HEK293 (cell line): Measurements from ENCODE around the gene PRSS33.
A peak's percentile ranks its signal among the peaks of the same experiment; 100 is the strongest.

Experiments
- CTCF ChIA-PET: fragments of 350-600 bp; formaldehyde crosslinking; extraction: SDS; loops from one replicate; lab custom pipeline; 2021; ENCODE audit warnings: antibody characterized with exemption; lab: Yijun Ruan, JAX
- POLR2A ChIA-PET: fragments of 300-600 bp; formaldehyde crosslinking; extraction: SDS; loops from one replicate; lab custom pipeline; 2020; ENCODE audit warnings: antibody characterized with exemption, inconsistent platforms; lab: Yijun Ruan, JAX
- H3K27ac ChIP-seq: fragments of 200-500 bp; sonication (Bioruptor generic); 2 replicates; pipeline ENCODE4 v1.5.1; 2014; ENCODE audit warnings: low read depth, low read length, control low read depth, inconsistent platforms; ENCODE audit errors: extremely low read depth
- H3K36me3 ChIP-seq, 2 experiments: fragments of 200-500 bp in 1 of 2; sonication (Bioruptor generic) in 1 of 2; 1 replicate in 1 of 2; 2 replicates in 1 of 2; pipeline ENCODE4 v1.5.1; 2014 to 2017; ENCODE audit warnings: inconsistent platforms in 2 of 2, low read length in 2 of 2; ENCODE audit not compliant: control insufficient read depth in 2 of 2, insufficient read depth in 1 of 2
- H3K4me1 ChIP-seq: fragments of 200-500 bp; sonication (Bioruptor generic); 2 replicates; pipeline ENCODE4 v1.5.1; 2014; ENCODE audit warnings: mild to moderate bottlenecking, low read length, inconsistent platforms; ENCODE audit not compliant: control insufficient read depth, insufficient read depth
- H3K4me3 ChIP-seq: 2 replicates; pipeline ENCODE4 v1.5.1; 2011; ENCODE audit warnings: low read depth, mild to moderate bottlenecking, control low read depth, low read length, moderate library complexity
- H3K9me3 ChIP-seq: fragments of 200-500 bp; sonication (Bioruptor generic); 2 replicates; pipeline ENCODE4 v1.5.1; 2014; ENCODE audit warnings: low read depth, low read length, inconsistent platforms; ENCODE audit not compliant: control insufficient read depth, insufficient read depth
- FEZF1 ChIP-seq: fragments of 450-650 bp; formaldehyde crosslinking; IDR thresholded peaks from 2 replicates; pipeline ENCODE4 v1.5.1; 2016; ENCODE audit warnings: missing biosample characterization, missing genetic modification characterization
- GLIS2 ChIP-seq: fragments of 450-650 bp; formaldehyde crosslinking; IDR thresholded peaks from 2 replicates; pipeline ENCODE4 v1.5.1; 2016; ENCODE audit warnings: missing biosample characterization, missing genetic modification characterization
- ZBTB17 ChIP-seq: fragments of 450-650 bp; formaldehyde crosslinking; IDR thresholded peaks from 2 replicates; pipeline ENCODE4 v1.5.1; 2016; ENCODE audit warnings: missing biosample characterization, missing genetic modification characterization
- ZEB2 ChIP-seq: fragments of 450-650 bp; formaldehyde crosslinking; IDR thresholded peaks from 2 replicates; pipeline ENCODE4 v1.5.1; 2016; ENCODE audit warnings: missing biosample characterization, missing genetic modification characterization
- ZFP69B ChIP-seq: fragments of 450-650 bp; formaldehyde crosslinking; IDR thresholded peaks from 2 replicates; pipeline ENCODE4 v1.5.1; 2016; ENCODE audit warnings: missing biosample characterization, missing genetic modification characterization
- ZNF2 ChIP-seq: fragments of 450-650 bp; formaldehyde crosslinking; IDR thresholded peaks from 2 replicates; pipeline ENCODE4 v1.5.1; 2016; ENCODE audit warnings: missing biosample characterization, missing genetic modification characterization
- ZNF341 ChIP-seq: fragments of 450-650 bp; formaldehyde crosslinking; IDR thresholded peaks from 2 replicates; pipeline ENCODE4; 2016; ENCODE audit warnings: low read depth, missing biosample characterization, missing genetic modification characterization
- ZNF510 ChIP-seq: fragments of 450-650 bp; formaldehyde crosslinking; IDR thresholded peaks from 2 replicates; pipeline ENCODE4 v1.5.1; 2018; ENCODE audit warnings: mild to moderate bottlenecking, missing genetic modification characterization, missing biosample characterization; ENCODE audit not compliant: insufficient replicate concordance
- ZNF560 ChIP-seq: fragments of 450-650 bp; formaldehyde crosslinking; IDR thresholded peaks from 2 replicates; pipeline ENCODE4 v1.5.1; 2017; ENCODE audit warnings: missing biosample characterization, missing genetic modification characterization, borderline replicate concordance
- ZNF629 ChIP-seq: fragments of 450-650 bp; formaldehyde crosslinking; IDR thresholded peaks from 2 replicates; pipeline ENCODE4 v1.5.1; 2017; ENCODE audit warnings: missing biosample characterization, missing genetic modification characterization
- ZNF785 ChIP-seq: fragments of 450-650 bp; formaldehyde crosslinking; IDR thresholded peaks from 2 replicates; pipeline ENCODE4 v1.5.1; 2016; ENCODE audit warnings: missing biosample characterization, missing genetic modification characterization
- ZSCAN30 ChIP-seq: fragments of 450-650 bp; IDR thresholded peaks from 2 replicates; pipeline ENCODE4 v1.5.1; 2018; ENCODE audit warnings: missing biosample characterization, mild to moderate bottlenecking, missing genetic modification characterization, moderate library complexity
- TF ChIP-seq, protein P1 (sequence below): fragments of 450-650 bp; formaldehyde crosslinking; optimal IDR thresholded peaks from 2 replicates; pipeline ENCODE3; 2016; ENCODE audit warnings: missing biosample characterization, mild to moderate bottlenecking, missing genetic modification characterization
- TF ChIP-seq, protein P2 (sequence below): sonication (generic); formaldehyde crosslinking; IDR thresholded peaks from 2 replicates; pipeline ENCODE4 v1.8.1; 2022; ENCODE audit warnings: mild to moderate bottlenecking, moderate library complexity, missing genetic modification reagents
- TF ChIP-seq, protein P3 (sequence below): fragments of 450-650 bp; formaldehyde crosslinking; IDR thresholded peaks from 2 replicates; pipeline ENCODE4 v1.5.1; 2016; ENCODE audit warnings: missing biosample characterization, missing genetic modification characterization
- TF ChIP-seq, protein P4 (sequence below): fragments of 450-650 bp; formaldehyde crosslinking; IDR thresholded peaks from 2 replicates; pipeline ENCODE4 v1.5.1; 2016; ENCODE audit warnings: missing biosample characterization, missing genetic modification characterization
- TF ChIP-seq, protein P5 (sequence below): fragments of 450-650 bp; formaldehyde crosslinking; IDR thresholded peaks from 2 replicates; pipeline ENCODE4 v1.5.1; 2016; ENCODE audit warnings: missing biosample characterization, missing genetic modification characterization
- TF ChIP-seq, protein P6 (sequence below): fragments of 450-650 bp; formaldehyde crosslinking; IDR thresholded peaks from 2 replicates; pipeline ENCODE4 v1.5.1; 2016; ENCODE audit warnings: missing biosample characterization, missing genetic modification characterization

The PRSS33 gene

DNA sequence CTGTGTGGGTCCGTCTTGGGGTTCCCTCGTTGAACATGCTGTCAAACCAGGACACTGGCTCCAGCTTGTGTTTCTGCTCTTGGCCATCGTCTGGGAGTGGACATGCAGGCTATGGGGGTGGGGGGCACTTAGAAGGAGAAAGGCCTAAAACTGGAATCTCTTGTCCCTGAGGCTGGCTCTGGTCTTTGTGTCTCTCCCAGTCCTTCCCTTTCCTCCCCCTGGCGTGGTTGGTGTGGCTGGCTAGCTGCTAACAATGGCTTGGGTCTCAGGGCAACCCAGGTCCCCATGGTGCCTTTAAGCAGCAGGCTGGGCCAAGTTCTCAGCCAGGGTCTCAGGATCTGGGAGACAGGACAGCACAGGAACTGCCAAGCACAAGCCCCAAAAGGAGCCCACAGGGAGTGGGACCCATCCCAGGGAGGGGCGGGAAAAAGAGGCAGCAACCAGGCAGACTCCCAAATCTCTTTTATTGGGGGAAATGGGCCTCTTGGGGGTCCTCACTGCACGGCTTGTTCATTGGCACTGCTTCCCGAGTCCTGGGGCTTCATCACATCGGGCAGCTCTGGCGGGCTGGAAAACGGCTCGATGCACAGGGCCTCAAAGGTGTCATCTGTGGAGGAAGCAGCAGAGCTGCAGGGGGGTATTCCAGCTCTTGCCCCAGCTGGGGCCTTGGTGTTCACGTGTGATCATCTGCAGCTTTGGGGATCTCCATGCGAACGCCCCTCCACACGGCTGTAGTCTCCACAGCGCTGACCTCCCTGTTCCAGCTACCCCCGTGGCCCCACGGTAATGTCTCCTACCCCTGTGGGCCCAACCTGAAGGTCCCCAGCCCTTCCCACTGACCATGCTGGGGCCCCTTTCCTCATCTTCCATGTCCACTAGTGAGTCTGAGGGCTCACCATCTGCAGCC is 15.6 kb downstream of the PRSS33 start:
- Histone ChIP-seq H3K36me3 (peaks cover 14 to 92% of the 10 kb centered on the region in 2 experiments), H3K9me3 (no peaks in the 10 kb centered on the region), H3K27ac (no peak overlapping the region), H3K4me3 (no peak overlapping the region), H3K4me1 (no peaks in the 10 kb centered on the region; the same call in 1 of the 2 replicates)
- CTCF ChIA-PET: interaction anchor here (0.7 to 1.1 kb wide), 3 partner anchors 18 to 155 kb away, joined by 3 to 4 read pairs (median 3); no protein-coding TSS in a partner anchor
- TF ChIP-seq, protein P1, sequence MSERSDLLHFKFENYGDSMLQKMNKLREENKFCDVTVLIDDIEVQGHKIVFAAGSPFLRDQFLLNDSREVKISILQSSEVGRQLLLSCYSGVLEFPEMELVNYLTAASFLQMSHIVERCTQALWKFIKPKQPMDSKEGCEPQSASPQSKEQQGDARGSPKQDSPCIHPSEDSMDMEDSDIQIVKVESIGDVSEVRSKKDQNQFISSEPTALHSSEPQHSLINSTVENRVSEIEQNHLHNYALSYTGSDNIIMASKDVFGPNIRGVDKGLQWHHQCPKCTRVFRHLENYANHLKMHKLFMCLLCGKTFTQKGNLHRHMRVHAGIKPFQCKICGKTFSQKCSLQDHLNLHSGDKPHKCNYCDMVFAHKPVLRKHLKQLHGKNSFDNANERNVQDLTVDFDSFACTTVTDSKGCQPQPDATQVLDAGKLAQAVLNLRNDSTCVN (tag by site-specific recombination): no peak
- TF ChIP-seq ZNF2: peak; percentile 26; the same call in 1 of the 2 replicates
- no peak for TF ChIP-seq ZNF629 (tag by site-specific recombination)
- TF ChIP-seq, protein P2, sequence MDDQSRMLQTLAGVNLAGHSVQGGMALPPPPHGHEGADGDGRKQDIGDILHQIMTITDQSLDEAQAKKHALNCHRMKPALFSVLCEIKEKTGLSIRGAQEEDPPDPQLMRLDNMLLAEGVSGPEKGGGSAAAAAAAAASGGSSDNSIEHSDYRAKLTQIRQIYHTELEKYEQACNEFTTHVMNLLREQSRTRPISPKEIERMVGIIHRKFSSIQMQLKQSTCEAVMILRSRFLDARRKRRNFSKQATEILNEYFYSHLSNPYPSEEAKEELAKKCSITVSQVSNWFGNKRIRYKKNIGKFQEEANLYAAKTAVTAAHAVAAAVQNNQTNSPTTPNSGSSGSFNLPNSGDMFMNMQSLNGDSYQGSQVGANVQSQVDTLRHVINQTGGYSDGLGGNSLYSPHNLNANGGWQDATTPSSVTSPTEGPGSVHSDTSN: no peak
- TF ChIP-seq FEZF1 (tag by site-specific recombination): no peak
- TF ChIP-seq ZBTB17: no peak
- TF ChIP-seq, protein P3, sequence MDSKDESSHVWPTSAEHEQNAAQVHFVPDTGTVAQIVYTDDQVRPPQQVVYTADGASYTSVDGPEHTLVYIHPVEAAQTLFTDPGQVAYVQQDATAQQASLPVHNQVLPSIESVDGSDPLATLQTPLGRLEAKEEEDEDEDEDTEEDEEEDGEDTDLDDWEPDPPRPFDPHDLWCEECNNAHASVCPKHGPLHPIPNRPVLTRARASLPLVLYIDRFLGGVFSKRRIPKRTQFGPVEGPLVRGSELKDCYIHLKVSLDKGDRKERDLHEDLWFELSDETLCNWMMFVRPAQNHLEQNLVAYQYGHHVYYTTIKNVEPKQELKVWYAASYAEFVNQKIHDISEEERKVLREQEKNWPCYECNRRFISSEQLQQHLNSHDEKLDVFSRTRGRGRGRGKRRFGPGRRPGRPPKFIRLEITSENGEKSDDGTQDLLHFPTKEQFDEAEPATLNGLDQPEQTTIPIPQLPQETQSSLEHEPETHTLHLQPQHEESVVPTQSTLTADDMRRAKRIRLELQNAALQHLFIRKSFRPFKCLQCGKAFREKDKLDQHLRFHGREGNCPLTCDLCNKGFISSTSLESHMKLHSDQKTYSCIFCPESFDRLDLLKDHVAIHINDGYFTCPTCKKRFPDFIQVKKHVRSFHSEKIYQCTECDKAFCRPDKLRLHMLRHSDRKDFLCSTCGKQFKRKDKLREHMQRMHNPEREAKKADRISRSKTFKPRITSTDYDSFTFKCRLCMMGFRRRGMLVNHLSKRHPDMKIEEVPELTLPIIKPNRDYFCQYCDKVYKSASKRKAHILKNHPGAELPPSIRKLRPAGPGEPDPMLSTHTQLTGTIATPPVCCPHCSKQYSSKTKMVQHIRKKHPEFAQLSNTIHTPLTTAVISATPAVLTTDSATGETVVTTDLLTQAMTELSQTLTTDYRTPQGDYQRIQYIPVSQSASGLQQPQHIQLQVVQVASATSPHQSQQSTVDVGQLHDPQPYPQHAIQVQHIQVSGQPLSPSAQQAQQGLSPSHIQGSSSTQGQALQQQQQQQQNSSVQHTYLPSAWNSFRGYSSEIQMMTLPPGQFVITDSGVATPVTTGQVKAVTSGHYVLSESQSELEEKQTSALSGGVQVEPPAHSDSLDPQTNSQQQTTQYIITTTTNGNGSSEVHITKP (tag by site-specific recombination): 0 out of 2 replicates have a peak, but pooled peaks have one; percentile 9
- TF ChIP-seq ZNF785 (tag by site-specific recombination): no peak
- TF ChIP-seq, protein P4, sequence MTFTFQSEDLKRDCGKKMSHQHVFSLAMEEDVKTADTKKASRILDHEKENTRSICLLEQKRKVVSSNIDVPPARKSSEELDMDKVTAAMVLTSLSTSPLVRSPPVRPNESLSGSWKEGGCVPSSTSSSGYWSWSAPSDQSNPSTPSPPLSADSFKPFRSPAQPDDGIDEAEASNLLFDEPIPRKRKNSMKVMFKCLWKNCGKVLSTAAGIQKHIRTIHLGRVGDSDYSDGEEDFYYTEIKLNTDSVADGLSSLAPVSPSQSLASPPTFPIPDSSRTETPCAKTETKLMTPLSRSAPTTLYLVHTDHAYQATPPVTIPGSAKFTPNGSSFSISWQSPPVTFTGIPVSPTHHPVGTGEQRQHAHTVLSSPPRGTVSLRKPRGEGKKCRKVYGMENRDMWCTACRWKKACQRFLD (tag by site-specific recombination): no peak
- TF ChIP-seq GLIS2 (tag by site-specific recombination): peak; percentile 63
- peak; percentile 32; the same call in 1 of the 2 replicates for TF ChIP-seq ZNF341 (tag by site-specific recombination)
- no peak for TF ChIP-seq ZEB2 (tag by site-specific recombination)
- no peak for TF ChIP-seq ZSCAN30 (tag by site-specific recombination)
- TF ChIP-seq ZNF510: no peak
- TF ChIP-seq, protein P5, sequence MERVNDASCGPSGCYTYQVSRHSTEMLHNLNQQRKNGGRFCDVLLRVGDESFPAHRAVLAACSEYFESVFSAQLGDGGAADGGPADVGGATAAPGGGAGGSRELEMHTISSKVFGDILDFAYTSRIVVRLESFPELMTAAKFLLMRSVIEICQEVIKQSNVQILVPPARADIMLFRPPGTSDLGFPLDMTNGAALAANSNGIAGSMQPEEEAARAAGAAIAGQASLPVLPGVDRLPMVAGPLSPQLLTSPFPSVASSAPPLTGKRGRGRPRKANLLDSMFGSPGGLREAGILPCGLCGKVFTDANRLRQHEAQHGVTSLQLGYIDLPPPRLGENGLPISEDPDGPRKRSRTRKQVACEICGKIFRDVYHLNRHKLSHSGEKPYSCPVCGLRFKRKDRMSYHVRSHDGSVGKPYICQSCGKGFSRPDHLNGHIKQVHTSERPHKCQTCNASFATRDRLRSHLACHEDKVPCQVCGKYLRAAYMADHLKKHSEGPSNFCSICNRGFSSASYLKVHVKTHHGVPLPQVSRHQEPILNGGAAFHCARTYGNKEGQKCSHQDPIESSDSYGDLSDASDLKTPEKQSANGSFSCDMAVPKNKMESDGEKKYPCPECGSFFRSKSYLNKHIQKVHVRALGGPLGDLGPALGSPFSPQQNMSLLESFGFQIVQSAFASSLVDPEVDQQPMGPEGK (tag by site-specific recombination): 0 out of 2 replicates have a peak, but pooled peaks have one; percentile 31
- no peak for TF ChIP-seq ZNF560 (tag by site-specific recombination)
- peak; percentile 82 for TF ChIP-seq ZFP69B
- TF ChIP-seq, protein P6, sequence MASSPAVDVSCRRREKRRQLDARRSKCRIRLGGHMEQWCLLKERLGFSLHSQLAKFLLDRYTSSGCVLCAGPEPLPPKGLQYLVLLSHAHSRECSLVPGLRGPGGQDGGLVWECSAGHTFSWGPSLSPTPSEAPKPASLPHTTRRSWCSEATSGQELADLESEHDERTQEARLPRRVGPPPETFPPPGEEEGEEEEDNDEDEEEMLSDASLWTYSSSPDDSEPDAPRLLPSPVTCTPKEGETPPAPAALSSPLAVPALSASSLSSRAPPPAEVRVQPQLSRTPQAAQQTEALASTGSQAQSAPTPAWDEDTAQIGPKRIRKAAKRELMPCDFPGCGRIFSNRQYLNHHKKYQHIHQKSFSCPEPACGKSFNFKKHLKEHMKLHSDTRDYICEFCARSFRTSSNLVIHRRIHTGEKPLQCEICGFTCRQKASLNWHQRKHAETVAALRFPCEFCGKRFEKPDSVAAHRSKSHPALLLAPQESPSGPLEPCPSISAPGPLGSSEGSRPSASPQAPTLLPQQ: peak; percentile 83
- POLR2A ChIA-PET: interaction anchor here (0.6 to 1.6 kb wide), 3 partner anchors 15 to 55 kb away, joined by 3 to 6 read pairs (median 4); partner anchors contain the start of gene SRRM2
